Fibroblast of villous mesenchyme (primary cell): ENCODE measurements around the gene TXLNB. TPM values are rescaled to one million over a fixed set of nuclear protein-coding genes. Genes with fewer than 3 reads are reported as not detected.
"Not testable (repeated sequence)": the region's sequence is repeated elsewhere in the genome, so short reads cannot be mapped to it uniquely, and the experiment has no call there.

Experiments
- DNase-seq: peaks from one replicate; pipeline ENCODE4 v3.0.0-alpha.2; 2010; ENCODE audit warnings: low read depth
- H3K4me3 ChIP-seq: 2 replicates; pipeline ENCODE4 v1.5.1; 2011; ENCODE audit warnings: low read depth, mild to moderate bottlenecking, low read length
- total RNA-seq: library from RNA; depleted of rRNA; stranded (reverse); fragments of >200 nt; gene quantifications from 2 replicates; pipeline ENCODE4 v1.2.3, GENCODE V29; 2012
- TF ChIP-seq, protein P1 (sequence below): IDR thresholded peaks from 2 replicates; pipeline ENCODE4 v1.5.1; 2012; ENCODE audit warnings: low read depth, mild to moderate bottlenecking, low read length; ENCODE audit not compliant: insufficient read depth

The TXLNB gene
- total RNA-seq, 1 donor, result under 0.01 TPM

DNA sequence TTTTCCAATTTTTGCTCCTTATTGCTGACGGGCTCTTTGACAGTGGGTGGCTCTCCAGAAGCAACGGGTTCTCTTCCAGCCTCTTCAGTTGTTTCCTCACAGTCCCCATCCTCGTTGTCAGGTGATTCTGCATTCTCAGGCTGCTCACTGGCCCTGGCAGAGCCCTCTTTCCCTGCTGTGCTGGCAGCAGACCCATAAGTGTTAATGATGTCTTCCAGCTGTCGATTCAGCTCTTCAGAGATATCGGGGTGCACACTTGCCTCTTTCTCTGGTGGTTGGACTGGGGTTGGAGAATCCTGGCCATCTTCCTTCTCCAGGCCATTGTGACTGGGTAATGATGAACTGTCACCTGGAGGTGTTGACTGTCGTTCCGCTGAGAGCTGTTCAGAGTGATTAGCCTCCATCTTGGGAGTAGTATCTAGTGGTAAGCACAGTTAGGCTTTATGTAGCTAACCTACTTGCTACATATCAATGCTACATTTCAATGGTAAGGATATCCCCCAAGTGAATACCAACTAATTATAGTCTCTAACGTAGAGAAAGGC is 3.2 kb downstream of the TXLNB start:
- DNase-seq, result no peak
- no peak overlapping the region for H3K4me3 ChIP-seq
- TF ChIP-seq, protein P1, sequence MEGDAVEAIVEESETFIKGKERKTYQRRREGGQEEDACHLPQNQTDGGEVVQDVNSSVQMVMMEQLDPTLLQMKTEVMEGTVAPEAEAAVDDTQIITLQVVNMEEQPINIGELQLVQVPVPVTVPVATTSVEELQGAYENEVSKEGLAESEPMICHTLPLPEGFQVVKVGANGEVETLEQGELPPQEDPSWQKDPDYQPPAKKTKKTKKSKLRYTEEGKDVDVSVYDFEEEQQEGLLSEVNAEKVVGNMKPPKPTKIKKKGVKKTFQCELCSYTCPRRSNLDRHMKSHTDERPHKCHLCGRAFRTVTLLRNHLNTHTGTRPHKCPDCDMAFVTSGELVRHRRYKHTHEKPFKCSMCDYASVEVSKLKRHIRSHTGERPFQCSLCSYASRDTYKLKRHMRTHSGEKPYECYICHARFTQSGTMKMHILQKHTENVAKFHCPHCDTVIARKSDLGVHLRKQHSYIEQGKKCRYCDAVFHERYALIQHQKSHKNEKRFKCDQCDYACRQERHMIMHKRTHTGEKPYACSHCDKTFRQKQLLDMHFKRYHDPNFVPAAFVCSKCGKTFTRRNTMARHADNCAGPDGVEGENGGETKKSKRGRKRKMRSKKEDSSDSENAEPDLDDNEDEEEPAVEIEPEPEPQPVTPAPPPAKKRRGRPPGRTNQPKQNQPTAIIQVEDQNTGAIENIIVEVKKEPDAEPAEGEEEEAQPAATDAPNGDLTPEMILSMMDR, result no peak

DNA sequence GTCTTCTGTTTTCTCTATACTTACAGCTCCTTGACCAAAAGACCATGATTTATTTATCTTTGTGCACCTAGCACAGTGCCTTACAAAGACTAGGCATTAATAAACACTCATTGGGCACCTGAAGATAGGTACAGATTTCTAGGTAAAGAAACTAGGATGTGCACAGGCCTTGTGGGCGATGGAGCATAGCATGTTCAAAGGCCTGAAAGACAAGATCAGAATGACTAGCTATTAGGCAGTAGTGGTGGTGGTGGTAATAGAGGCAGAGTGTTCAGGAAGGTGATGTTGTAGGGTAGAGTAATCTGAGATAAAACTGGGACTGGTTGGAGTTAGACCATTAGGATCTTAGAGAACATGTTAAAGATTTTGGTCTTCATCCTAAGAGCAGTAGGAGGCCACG is 3.9 kb downstream of the TXLNB start:
- TF ChIP-seq, protein P1, result no peak
- no peak overlapping the region for H3K4me3 ChIP-seq
- no peak for DNase-seq

DNA sequence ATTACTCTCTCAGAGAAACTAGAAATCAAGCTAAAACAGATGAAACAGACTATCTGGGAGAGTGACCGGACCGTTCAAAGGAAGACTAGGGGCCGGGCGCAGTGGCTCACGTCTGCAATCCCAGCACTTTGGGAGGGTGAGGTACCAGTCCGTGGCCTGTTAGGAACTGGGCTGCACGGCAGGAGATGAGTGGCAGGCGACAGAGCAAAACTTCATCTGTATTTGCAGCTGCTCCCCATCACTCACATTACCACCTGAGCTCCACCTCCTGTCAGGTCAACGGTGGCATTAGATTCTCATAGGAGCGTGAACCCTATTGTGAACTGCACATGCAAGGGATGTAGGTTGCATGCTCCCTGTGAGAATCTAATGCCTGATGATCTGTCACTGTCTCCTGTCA is 5.4 kb downstream of the TXLNB start:
- not testable (repeated sequence) for DNase-seq, H3K4me3 ChIP-seq

DNA sequence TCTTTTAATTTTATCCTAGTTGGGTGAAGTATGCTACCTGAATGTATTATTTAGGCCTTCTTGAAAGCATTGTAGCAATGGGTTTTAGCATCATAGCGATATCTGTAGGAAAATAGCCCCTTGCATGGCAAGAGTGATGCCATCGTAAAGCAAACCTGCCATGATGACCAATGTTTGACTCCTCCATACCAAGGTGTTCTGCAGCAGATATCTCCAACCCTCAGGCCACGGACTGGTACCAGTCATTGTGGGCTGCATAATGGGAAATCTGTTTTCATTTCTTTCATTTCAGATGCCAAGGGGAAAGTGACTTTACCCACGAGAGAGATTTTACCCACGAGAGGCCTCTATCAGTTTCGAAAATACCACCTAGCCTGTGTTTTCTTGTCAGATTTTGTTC is 6.2 kb downstream of the TXLNB start:
- TF ChIP-seq, protein P1, result no peak
- no peak overlapping the region for H3K4me3 ChIP-seq
- DNase-seq, result no peak

DNA sequence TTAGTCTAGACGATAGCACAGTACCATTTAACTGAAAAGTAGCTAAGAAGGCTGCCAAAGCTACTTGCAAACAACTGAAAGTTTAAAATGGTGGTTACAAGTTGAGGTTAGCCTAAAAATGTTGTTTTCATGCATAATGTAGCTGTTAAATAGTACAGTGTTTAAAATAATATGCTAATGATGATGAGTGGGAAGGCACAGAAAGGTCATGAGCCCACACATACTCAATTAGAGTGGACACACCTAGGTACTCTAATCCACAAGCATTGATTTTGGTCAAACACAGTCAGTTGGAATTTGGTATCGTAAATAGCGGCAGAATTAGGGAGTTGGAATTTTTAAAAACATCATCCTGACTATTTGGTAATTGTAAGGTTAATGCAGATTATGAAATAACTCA is 7.0 kb downstream of the TXLNB start:
- H3K4me3 ChIP-seq, result no peak overlapping the region
- TF ChIP-seq, protein P1, result no peak
- no peak for DNase-seq

DNA sequence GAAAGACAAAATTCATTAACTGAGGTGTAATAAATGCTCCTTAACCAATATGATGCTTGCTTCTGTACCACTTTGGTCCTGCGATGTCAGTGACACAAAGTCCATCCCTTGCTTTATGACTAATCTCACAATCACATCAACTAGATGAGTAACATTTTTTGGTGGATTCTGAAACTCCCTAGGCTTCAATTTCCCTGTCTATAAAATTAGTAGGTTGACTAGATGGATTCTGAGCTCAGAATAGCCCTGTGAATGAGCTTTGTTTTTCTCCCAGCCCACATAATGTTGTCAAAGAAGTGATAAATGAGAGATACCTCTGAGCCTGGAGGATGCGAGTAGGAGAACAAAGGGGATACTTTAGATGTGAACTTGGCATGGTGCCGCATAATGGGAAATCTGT is 9.1 kb downstream of the TXLNB start:
- TF ChIP-seq, protein P1, result no peak

DNA sequence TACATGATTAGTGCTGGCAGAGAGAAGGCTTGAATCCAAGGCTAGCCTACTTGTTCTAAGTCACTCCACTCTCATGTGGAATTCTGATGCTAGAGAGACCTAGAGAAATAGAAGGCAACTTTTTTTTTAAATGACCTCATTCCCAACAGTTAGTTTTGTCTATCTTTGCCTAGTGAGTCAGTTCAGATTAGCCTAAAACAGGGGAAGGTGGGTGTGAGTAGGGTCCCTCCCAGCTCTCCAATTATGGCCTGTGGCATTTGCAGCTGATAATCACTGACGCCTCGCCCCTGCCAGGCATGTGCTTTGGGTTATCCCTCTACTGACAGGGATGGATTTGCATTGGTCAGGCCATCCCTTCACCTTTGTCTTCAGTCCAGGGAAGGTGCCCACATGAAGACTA is 13.6 kb downstream of the TXLNB start:
- TF ChIP-seq, protein P1, result no peak
- DNase-seq, result no peak
- H3K4me3 ChIP-seq, result no peak overlapping the region

More for the DNA sequence above, 9.1 kb downstream of the TXLNB start:
- H3K4me3 ChIP-seq, result no peak overlapping the region
- no peak for DNase-seq
